IMR-90 (cell line): Measurements from ENCODE around the gene ATXN1. TPM values are rescaled to one million over a fixed set of nuclear protein-coding genes. Genes with fewer than 3 reads are reported as not detected.
A peak's percentile ranks its signal among the peaks of the same experiment; 100 is the strongest.

Experiments used
- ATAC-seq: fragments of 200-7000 bp; cut with Tn5 transposase; 2 replicates; pipeline ENCODE4 v1.9.1; 2020; ENCODE audit warnings: low read depth, mild to moderate bottlenecking, moderate library complexity
- BruUV-seq: library from RNA; stranded (reverse); fragments of 400-500 nt; replicated peaks from 2 replicates; lab custom pipeline; 2021; lab: Mats Ljungman, UMichigan
- CTCF ChIA-PET: fragments of 300-600 bp; formaldehyde crosslinking; extraction: SDS; loops from one replicate; lab custom pipeline; 2021; ENCODE audit warnings: antibody characterized with exemption; lab: Yijun Ruan, JAX
- POLR2A ChIA-PET: fragments of 300-600 bp; sonication (Branson Sonifier 250); formaldehyde crosslinking; loops from one replicate; lab custom pipeline; 2022; ENCODE audit warnings: antibody characterized with exemption; ENCODE audit not compliant: unreplicated experiment; lab: Charles Lee
- DNase-seq: peaks from one replicate; pipeline ENCODE4 v3.0.0; 2013
- H2AFZ ChIP-seq: replicated peaks from 2 replicates; pipeline ENCODE3; 2013; ENCODE audit warnings: low read length, mild to moderate bottlenecking; ENCODE audit not compliant: poor library complexity
- H2AK5ac ChIP-seq: 2 replicates; pipeline ENCODE4 v1.6.1; 2013; ENCODE audit warnings: low read depth, low read length, inconsistent platforms
- H2AK9ac ChIP-seq: replicated peaks from 2 replicates; pipeline ENCODE3; 2013; ENCODE audit warnings: mild to moderate bottlenecking, low read depth, low read length, moderate library complexity; ENCODE audit not compliant: poor library complexity
- H2BK120ac ChIP-seq: 2 replicates; pipeline ENCODE4 v1.6.1; 2013; ENCODE audit warnings: low read depth, low read length, inconsistent platforms
- H2BK15ac ChIP-seq: 3 replicates; pipeline ENCODE4 v1.6.1; 2013; ENCODE audit warnings: low read depth, low read length, inconsistent platforms
- H2BK20ac ChIP-seq: 2 replicates; pipeline ENCODE4 v1.6.1; 2013; ENCODE audit warnings: low read depth, mild to moderate bottlenecking, inconsistent platforms, low read length, moderate library complexity
- H2BK5ac ChIP-seq: 2 replicates; pipeline ENCODE4 v1.6.1; 2013; ENCODE audit warnings: mild to moderate bottlenecking, low read depth, low read length, inconsistent platforms; ENCODE audit not compliant: poor library complexity, severe bottlenecking
- H3K14ac ChIP-seq: replicated peaks from 2 replicates; pipeline ENCODE4 v1.6.1; 2013; ENCODE audit warnings: low read depth, low read length, inconsistent platforms
- H3K18ac ChIP-seq: 2 replicates; pipeline ENCODE4 v1.6.1; 2013; ENCODE audit warnings: low read depth, low read length, control low read depth
- H3K23ac ChIP-seq: 2 replicates; pipeline ENCODE4 v1.6.1; 2013; ENCODE audit warnings: low read depth, low read length, inconsistent platforms
- H3K27ac ChIP-seq: 2 replicates; pipeline ENCODE4 v1.5.1; 2013; ENCODE audit warnings: mild to moderate bottlenecking, control low read depth, low read length; ENCODE audit not compliant: insufficient read depth
- H3K27me3 ChIP-seq: 2 replicates; pipeline ENCODE4 v1.6.1; 2013; ENCODE audit warnings: low read length; ENCODE audit not compliant: control insufficient read depth, insufficient read depth
- H3K36me3 ChIP-seq: 2 replicates; pipeline ENCODE4 v1.6.1; 2013; ENCODE audit warnings: low read length, mixed read lengths; ENCODE audit not compliant: control insufficient read depth, insufficient read depth
- H3K4ac ChIP-seq: 2 replicates; pipeline ENCODE4 v1.6.1; 2013; ENCODE audit warnings: low read depth, low read length, inconsistent platforms
- H3K4me1 ChIP-seq: 2 replicates; pipeline ENCODE4 v1.6.1; 2013; ENCODE audit warnings: low read length, mixed read lengths; ENCODE audit not compliant: control insufficient read depth, insufficient read depth
- H3K4me2 ChIP-seq: 2 replicates; pipeline ENCODE4 v1.6.1; 2013; ENCODE audit warnings: low read depth, mild to moderate bottlenecking, control low read depth, low read length, moderate library complexity
- H3K4me3 ChIP-seq: 2 replicates; pipeline ENCODE4 v1.5.1; 2013; ENCODE audit warnings: low read depth, mild to moderate bottlenecking, control low read depth, low read length, moderate library complexity; ENCODE audit not compliant: insufficient read depth
- H3K56ac ChIP-seq: 2 replicates; pipeline ENCODE4 v1.6.1; 2013; ENCODE audit warnings: low read length, inconsistent platforms; ENCODE audit not compliant: insufficient read depth; ENCODE audit errors: extremely low read depth
- H3K79me1 ChIP-seq, 2 experiments: 2 replicates each; pipeline ENCODE4 v1.6.1; 2013; ENCODE audit warnings: low read length in 2 of 2, inconsistent platforms in 1 of 2, low read depth in 1 of 2
- H3K9ac ChIP-seq: 2 replicates; pipeline ENCODE4 v1.6.1; 2013; ENCODE audit warnings: low read depth, low read length, control low read depth
- H3K9me1 ChIP-seq: 2 replicates; pipeline ENCODE4 v1.6.1; 2013; ENCODE audit warnings: low read length, inconsistent platforms; ENCODE audit not compliant: insufficient read depth
- H3K9me3 ChIP-seq: 2 replicates; pipeline ENCODE4 v1.6.1; 2013; ENCODE audit warnings: low read length; ENCODE audit not compliant: control insufficient read depth, insufficient read depth
- H4K20me1 ChIP-seq: 2 replicates; pipeline ENCODE4 v1.6.1; 2013; ENCODE audit warnings: low read length, inconsistent platforms; ENCODE audit not compliant: insufficient read depth
- H4K5ac ChIP-seq: 2 replicates; pipeline ENCODE4 v1.6.1; 2013; ENCODE audit warnings: mild to moderate bottlenecking, low read depth, low read length, control low read depth
- H4K8ac ChIP-seq, 2 experiments: 2 replicates each; pipeline ENCODE4 v1.6.1; 2013; ENCODE audit warnings: low read depth in 2 of 2, low read length in 2 of 2, control low read depth in 1 of 2, inconsistent platforms in 1 of 2
- H4K91ac ChIP-seq: 2 replicates; pipeline ENCODE4 v1.6.1; 2013; ENCODE audit warnings: low read depth, low read length, inconsistent platforms; ENCODE audit not compliant: insufficient read depth
- CEBPB ChIP-seq: IDR thresholded peaks from 2 replicates; pipeline ENCODE4 v1.6.1; 2012; ENCODE audit warnings: low read depth, low read length, improper control_type of control experiment
- MAZ ChIP-seq: IDR thresholded peaks from 2 replicates; pipeline ENCODE4 v1.6.1; 2012; ENCODE audit warnings: low read depth, mild to moderate bottlenecking, low read length, improper control_type of control experiment, moderate library complexity, borderline replicate concordance
- RCOR1 ChIP-seq: IDR thresholded peaks from 2 replicates; pipeline ENCODE4 v1.6.1; 2012; ENCODE audit warnings: mild to moderate bottlenecking, low read length, improper control_type of control experiment; ENCODE audit not compliant: insufficient replicate concordance
- RFX5 ChIP-seq: IDR thresholded peaks from 2 replicates; pipeline ENCODE4 v1.8.0; 2012; ENCODE audit warnings: low read depth, mild to moderate bottlenecking, low read length, moderate library complexity
- SMC3 ChIP-seq: fragments of 150-350 bp; IDR thresholded peaks from 2 replicates; pipeline ENCODE4 v1.6.1; 2016; ENCODE audit warnings: low read depth, mild to moderate bottlenecking, antibody characterized with exemption, low read length, moderate library complexity
- WGBS, 2 experiments: methylation state at CpG; one replicate each; pipeline versions ENCODE4 v1.1.5 to v1.1.7; 2013; ENCODE audit warnings: missing lambda C conversion rate in 2 of 2; ENCODE audit not compliant: insufficient read length in 1 of 2; ENCODE audit errors: extremely low coverage in 2 of 2; 5-methylcytosine and 5-hydroxymethylcytosine counted together
- dilution Hi-C: fragments of 300-500 bp; cut with HindIII; formaldehyde crosslinking; loops from one replicate; pipeline ENCODE4 v1.14.3; 2018; ENCODE audit warnings: low sequenced_read_pairs; ENCODE audit not compliant: unreplicated experiment
- in situ Hi-C: fragments of 300-500 bp; cut with MboI; formaldehyde crosslinking; loops from 3 replicates; pipeline ENCODE4 v1.14.3; 2019; ENCODE audit warnings: low sequenced_read_pairs, inconsistent platforms, mixed read lengths
- intact Hi-C: fragments of 100-400 bp; cut with micrococcal nuclease; formaldehyde crosslinking; loops from 2 replicates; pipeline ENCODE4 v1.10.0; 2022
- polyA plus RNA-seq, 3 experiments: library from polyadenylated mRNA; depleted of rRNA; stranded (reverse); fragments of >200 nt; gene quantifications; 2 replicates each; pipeline ENCODE4 v1.2.3, GENCODE V29; 2012; ENCODE audit warnings: low replicate concordance in 1 of 3
- total RNA-seq: library from RNA; depleted of rRNA; stranded (reverse); fragments of >200 nt; gene quantifications from 2 replicates; pipeline ENCODE4 v1.2.3, GENCODE V29; 2012

The ATXN1 gene
- total and polyA plus RNA-seq, 2 of the 4 experiments (the other 2 are of a cell fraction): 7.3 to 11.1 TPM

GRCh38 chr6:16805243-16805950, 44.1 kb upstream of the ATXN1 start:
- H3K4me3 ChIP-seq: no peak overlapping the region
- H3K9me3 ChIP-seq: peaks cover 2% of the 10 kb centered on the region
- H3K36me3 ChIP-seq: no peaks in the 10 kb centered on the region
- H2AK5ac ChIP-seq: no peak overlapping the region
- H3K4me2 ChIP-seq: no peak overlapping the region
- H3K79me1 ChIP-seq: no peaks in the 10 kb centered on the region
- H3K4me1 ChIP-seq: peaks cover 5% of the 10 kb centered on the region
- H3K56ac ChIP-seq: no peak overlapping the region
- no peak overlapping the region for H2BK120ac ChIP-seq
- 60% methylated on average over 1 of the region's 5 CpGs; no CpG with 5 or more reads in 1 of the 2 experiments for WGBS, 2 experiments
- DNase-seq (no peak), ATAC-seq (no peak)
- intact Hi-C loops (no loop called here), dilution Hi-C loops (no loop called here), in situ Hi-C loops (no loop called here)
- no peak overlapping the region for H2BK20ac ChIP-seq
- H2BK5ac ChIP-seq: no peak overlapping the region
- POLR2A ChIA-PET: no interaction called here
- H3K27me3 ChIP-seq: no peaks in the 10 kb centered on the region
- H3K27ac ChIP-seq: no peak overlapping the region
- TF ChIP-seq RFX5 (no peak), SMC3 (no peak), CEBPB (0 out of 2 replicates have a peak, but pooled peaks have one; percentile 8), MAZ (no peak), RCOR1 (no peak)
- no peak overlapping the region for H3K9ac ChIP-seq
- H3K14ac ChIP-seq: no peak overlapping the region
- BruUV-seq: no TSS peak
- H4K5ac ChIP-seq: no peak overlapping the region
- CTCF ChIA-PET: interaction anchor here (1.0 to 1.4 kb wide), 3 partner anchors 9 to 35 kb away, joined by 3 to 5 read pairs (median 4); no protein-coding TSS in a partner anchor
- H2AFZ ChIP-seq: peak overlapping the region; percentile 18
- H4K8ac ChIP-seq: no peak overlapping the region
- H4K91ac ChIP-seq: no peak overlapping the region
- no peak overlapping the region for H2BK15ac ChIP-seq
- H3K4ac ChIP-seq: no peak overlapping the region
- no peaks in the 10 kb centered on the region; the same call in 1 of the 2 replicates for H3K9me1 ChIP-seq
- no peaks in the 10 kb centered on the region for H4K20me1 ChIP-seq
- no peak overlapping the region for H2AK9ac ChIP-seq
- no peak overlapping the region for H3K23ac ChIP-seq
- no peak overlapping the region for H3K18ac ChIP-seq
